GM10248 (cell line): ENCODE data around the gene OGA.

Experiments
- CTCF ChIA-PET: fragments of 300-600 bp; sonication (Branson Sonifier 250); formaldehyde crosslinking; extraction: SDS; loops from one replicate; lab custom pipeline; 2021; ENCODE audit warnings: antibody characterized with exemption; lab: Yijun Ruan, JAX
- POLR2A ChIA-PET: fragments of 350-650 bp; sonication (Branson Sonifier 250); formaldehyde crosslinking; extraction: SDS; loops from one replicate; lab custom pipeline; 2020; ENCODE audit warnings: antibody characterized with exemption; lab: Yijun Ruan, JAX
- DNase-seq: peaks from one replicate; pipeline ENCODE4 v3.0.0; 2012; ENCODE audit errors: extremely low spot score
- CTCF ChIP-seq: IDR thresholded peaks from 2 replicates; pipeline ENCODE4 v1.5.1; 2012; ENCODE audit warnings: mild to moderate bottlenecking, low read depth; ENCODE audit errors: extremely low read depth, missing control alignments, control extremely low read depth

The OGA gene

GRCh38 chr10:101856626-101857025 lies 38.4 kb upstream of the OGA start:
- no peak for TF ChIP-seq CTCF
- ChIA-PET CTCF (interaction anchor here (0.6 to 14.3 kb wide), 4 partner anchors 14 to 217 kb away, joined by 3 to 198 read pairs (median 32); partner anchors contain the start of gene KCNIP2), POLR2A (no interaction called here)
- no peak for DNase-seq

GRCh38 chr10:101851411-101852116 lies 33.3 kb upstream of the OGA start:
- CTCF ChIA-PET = interaction anchor here (0.9 to 22.9 kb wide), 7 partner anchors 9 to 221 kb away, joined by 3 to 831 read pairs (median 7); partner anchors contain the start of genes HPS6 and KCNIP2
- DNase-seq = no peak
- POLR2A ChIA-PET = no interaction called here
- no peak for TF ChIP-seq CTCF

- TF ChIP-seq CTCF = no peak
- ChIA-PET POLR2A (no interaction called here), CTCF (interaction anchor here (0.9 to 22.9 kb wide), 9 partner anchors 8 to 221 kb away, joined by 3 to 831 read pairs (median 16); partner anchors contain the start of genes HPS6 and KCNIP2)
- no peak for DNase-seq
Observed at GRCh38 chr10:101850749-101851148, 32.5 kb upstream of the OGA start.

GRCh38 chr10:101848894-101849351 lies 30.7 kb upstream of the OGA start:
- TF ChIP-seq CTCF = no peak
- no peak for DNase-seq
- ChIA-PET POLR2A (no interaction called here), CTCF (interaction anchor here (0.9 to 22.9 kb wide), 13 partner anchors 6 to 246 kb away, joined by 3 to 831 read pairs (median 5); partner anchors contain the start of genes HPS6 and KCNIP2)

- POLR2A ChIA-PET = no interaction called here
- DNase-seq = no peak
- CTCF ChIA-PET = interaction anchor here (0.9 to 22.9 kb wide), 14 partner anchors 6 to 246 kb away, joined by 3 to 831 read pairs (median 4); partner anchors contain the start of genes HPS6 and KCNIP2
- no peak for TF ChIP-seq CTCF
Observed at GRCh38 chr10:101848408-101848807, 30.2 kb upstream of the OGA start.

- DNase-seq = no peak
- ChIA-PET CTCF (interaction anchor here (3.1 to 22.9 kb wide), 5 partner anchors 9 to 226 kb away, joined by 12 to 831 read pairs (median 198); partner anchors contain the start of gene HPS6), POLR2A (no interaction called here)
- no peak for TF ChIP-seq CTCF
Observed at GRCh38 chr10:101845893-101846292, 27.6 kb upstream of the OGA start.
